Left lung (tissue), 10 donors: ENCODE results near the gene EPHB1. TPM values are rescaled to one million over a fixed set of nuclear protein-coding genes. Genes with fewer than 3 reads are reported as not detected.

Experiments used
- ATAC-seq: fragments of 200-7000 bp; cut with Tn5 transposase; one replicate; pipeline ENCODE4 v1.9.1; 2020; ENCODE audit warnings: moderate library complexity
- DNase-seq, 4 donors: peaks; one replicate each; pipeline ENCODE4 v3.0.0-alpha.2; 2013 to 2020
- H3K27ac ChIP-seq, 2 donors: fragments of 200-600 bp; sonication (generic) in 1 of 2; one replicate each; pipeline versions ENCODE4 v1.5.0 to v1.8.0; 2020 to 2021
- H3K27me3 ChIP-seq, 2 donors: fragments of 200-600 bp; sonication (generic) in 1 of 2; one replicate each; pipeline versions ENCODE4 v1.5.0 to v1.8.0; 2020 to 2021
- H3K36me3 ChIP-seq, 2 donors: fragments of 200-600 bp; sonication (generic) in 1 of 2; one replicate each; pipeline versions ENCODE4 v1.5.0 to v1.8.0; 2020 to 2021
- H3K4me1 ChIP-seq, 2 donors: fragments of 200-600 bp; one replicate each; pipeline ENCODE4 v1.8.0; 2021
- H3K4me3 ChIP-seq, 2 donors: fragments of 200-600 bp; sonication (generic) in 1 of 2; one replicate each; pipeline versions ENCODE4 v1.5.0 to v1.8.0; 2020 to 2021; ENCODE audit warnings: mild to moderate bottlenecking in 1 of 2
- H3K9me3 ChIP-seq, 2 donors: fragments of 200-600 bp; sonication (generic) in 1 of 2; one replicate each; pipeline versions ENCODE4 v1.5.0 to v1.8.0; 2020 to 2021
- intact Hi-C, 2 donors: fragments of 100-400 bp; cut with DNase I; formaldehyde crosslinking; loops; one replicate each; pipeline versions ENCODE4 v1.11.2 to v1.14.2; 2022
- polyA plus RNA-seq, 6 donors: library from polyadenylated mRNA; unstranded; fragments of 120-200 nt; gene quantifications; one replicate each; pipeline ENCODE4 v1.2.1, GENCODE V29; 2013; ENCODE audit not compliant: insufficient read length in 6 of 6
- total RNA-seq, 2 donors: library from RNA; stranded (reverse); fragmentation: NEBNext Ultra II Directional; extraction: Animal tissue kit (Norgen Biotek cat#: 25700); gene quantifications; one replicate each; pipeline ENCODE4 v1.2.1, GENCODE V29; 2021
- TF ChIP-seq, protein P1 (sequence below), 2 donors: fragments of 200-600 bp; sonication (generic) in 1 of 2; IDR thresholded peaks; one replicate each; pipeline versions ENCODE4 v1.5.0 to v1.8.0; 2021; ENCODE audit warnings: antibody characterized with exemption in 2 of 2
- donor health status: DM: no; HTN: yes; CAD: no.
- donor health status: DM: no; HTN: no; CAD: no.

EPHB1 gene
- total and polyA plus RNA-seq, 8 donors: 1.1 to 4.3 (median 2.7) TPM

DNA sequence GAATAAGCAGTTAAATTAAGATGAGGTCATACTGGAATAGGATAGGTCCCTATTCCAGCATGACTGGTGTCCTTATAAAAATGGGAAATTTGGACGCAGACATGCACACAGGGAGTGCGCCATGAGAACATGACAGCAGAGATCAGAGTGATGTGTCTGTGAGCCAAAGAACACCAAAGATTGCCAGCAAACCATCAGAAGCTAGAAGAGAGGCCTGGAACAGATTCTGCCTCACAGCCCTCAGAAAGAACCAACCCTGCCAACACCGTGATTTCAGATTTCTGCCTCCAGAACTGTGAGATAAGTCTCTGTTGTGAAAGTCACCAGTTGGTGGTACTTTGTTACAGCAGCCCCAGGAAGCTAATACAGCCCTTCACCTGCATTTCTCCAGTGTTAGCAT, 34.7 kb downstream of the EPHB1 start:
- Histone ChIP-seq H3K27me3 (no peaks in the 10 kb centered on the region), H3K36me3 (no peaks in the 10 kb centered on the region), H3K4me3 (no peak overlapping the region), H3K9me3 (no peaks in the 10 kb centered on the region), H3K27ac (no peak overlapping the region), H3K4me1 (no peaks in the 10 kb centered on the region)
- TF ChIP-seq, protein P1, sequence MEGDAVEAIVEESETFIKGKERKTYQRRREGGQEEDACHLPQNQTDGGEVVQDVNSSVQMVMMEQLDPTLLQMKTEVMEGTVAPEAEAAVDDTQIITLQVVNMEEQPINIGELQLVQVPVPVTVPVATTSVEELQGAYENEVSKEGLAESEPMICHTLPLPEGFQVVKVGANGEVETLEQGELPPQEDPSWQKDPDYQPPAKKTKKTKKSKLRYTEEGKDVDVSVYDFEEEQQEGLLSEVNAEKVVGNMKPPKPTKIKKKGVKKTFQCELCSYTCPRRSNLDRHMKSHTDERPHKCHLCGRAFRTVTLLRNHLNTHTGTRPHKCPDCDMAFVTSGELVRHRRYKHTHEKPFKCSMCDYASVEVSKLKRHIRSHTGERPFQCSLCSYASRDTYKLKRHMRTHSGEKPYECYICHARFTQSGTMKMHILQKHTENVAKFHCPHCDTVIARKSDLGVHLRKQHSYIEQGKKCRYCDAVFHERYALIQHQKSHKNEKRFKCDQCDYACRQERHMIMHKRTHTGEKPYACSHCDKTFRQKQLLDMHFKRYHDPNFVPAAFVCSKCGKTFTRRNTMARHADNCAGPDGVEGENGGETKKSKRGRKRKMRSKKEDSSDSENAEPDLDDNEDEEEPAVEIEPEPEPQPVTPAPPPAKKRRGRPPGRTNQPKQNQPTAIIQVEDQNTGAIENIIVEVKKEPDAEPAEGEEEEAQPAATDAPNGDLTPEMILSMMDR (IDR thresholded peaks at IDR 0.05): no peak
- intact Hi-C loops: no loop called here
- ATAC-seq (no peak), DNase-seq (no peak)

DNA sequence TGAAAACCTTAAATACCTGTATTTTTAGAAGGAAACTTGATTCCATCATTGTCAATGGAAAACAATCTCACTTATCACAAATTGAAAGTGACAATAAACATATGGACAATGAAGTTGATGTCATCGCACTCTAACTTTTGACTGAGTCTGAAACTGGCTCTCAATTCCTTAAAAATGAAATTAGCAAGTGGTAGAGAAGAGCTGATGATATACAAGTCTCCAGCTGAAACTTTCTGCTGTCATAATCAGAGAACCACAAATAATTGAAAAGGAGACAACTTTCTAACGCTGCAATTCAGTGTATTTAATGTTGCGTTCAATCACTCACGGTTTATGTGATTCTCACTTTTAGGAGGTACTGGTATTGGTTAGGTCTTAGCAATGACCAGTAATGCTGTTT, 37.5 kb downstream of the EPHB1 start:
- H3K4me1 ChIP-seq: no peaks in the 10 kb centered on the region
- intact Hi-C loops: no loop called here
- no peaks in the 10 kb centered on the region for H3K27me3 ChIP-seq

DNA sequence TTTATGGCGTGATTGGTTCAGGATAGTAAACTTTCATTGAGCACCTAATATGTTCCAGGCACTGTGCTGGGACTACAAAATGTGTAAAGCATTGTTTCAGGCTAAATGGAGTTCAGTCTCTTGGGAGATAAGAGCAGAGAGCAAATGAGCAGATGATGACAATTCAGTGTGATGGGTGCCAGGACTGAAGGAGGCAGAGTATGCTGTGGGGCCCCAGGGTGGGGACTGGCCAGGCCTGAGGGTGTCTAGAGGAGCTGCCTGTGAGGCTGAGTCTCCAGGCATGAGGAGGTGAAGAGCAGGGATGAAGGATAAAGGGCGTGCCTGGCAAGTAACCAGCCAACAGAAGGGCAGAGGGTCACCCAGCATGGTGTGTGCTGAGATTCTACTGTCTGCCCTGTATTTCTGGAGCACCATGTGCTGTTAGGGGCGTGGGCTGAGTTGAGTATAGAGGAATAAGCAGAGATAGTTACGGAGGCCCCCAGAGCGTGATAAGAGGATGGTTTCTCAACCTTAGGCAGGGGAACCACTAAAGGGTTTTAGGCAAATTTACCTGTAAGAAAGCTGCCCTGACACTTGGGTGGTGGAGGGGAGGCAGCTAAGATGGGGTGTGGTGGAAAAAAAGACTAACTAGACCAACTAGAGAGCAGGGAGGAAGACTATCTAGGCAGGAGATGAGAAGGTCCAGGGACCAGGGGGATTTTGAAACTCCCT, 38.5 kb downstream of the EPHB1 start:
- ATAC-seq: no peak
- TF ChIP-seq, protein P1 (IDR thresholded peaks at IDR 0.05): no peak
- no peak overlapping the region for H3K27ac ChIP-seq
- H3K4me3 ChIP-seq: no peak overlapping the region
- no peaks in the 10 kb centered on the region for H3K9me3 ChIP-seq
- intact Hi-C loops: no loop called here
- DNase-seq: no peak
- no peaks in the 10 kb centered on the region for H3K4me1 ChIP-seq
- no peaks in the 10 kb centered on the region for H3K27me3 ChIP-seq
- H3K36me3 ChIP-seq: no peaks in the 10 kb centered on the region

More for the DNA sequence above, 37.5 kb downstream of the EPHB1 start:
- no peak overlapping the region for H3K4me3 ChIP-seq
- no peak for ATAC-seq
- DNase-seq: no peak
- H3K27ac ChIP-seq: no peak overlapping the region
- no peaks in the 10 kb centered on the region for H3K9me3 ChIP-seq
- TF ChIP-seq, protein P1 (IDR thresholded peaks at IDR 0.05): no peak
- no peaks in the 10 kb centered on the region for H3K36me3 ChIP-seq

DNA sequence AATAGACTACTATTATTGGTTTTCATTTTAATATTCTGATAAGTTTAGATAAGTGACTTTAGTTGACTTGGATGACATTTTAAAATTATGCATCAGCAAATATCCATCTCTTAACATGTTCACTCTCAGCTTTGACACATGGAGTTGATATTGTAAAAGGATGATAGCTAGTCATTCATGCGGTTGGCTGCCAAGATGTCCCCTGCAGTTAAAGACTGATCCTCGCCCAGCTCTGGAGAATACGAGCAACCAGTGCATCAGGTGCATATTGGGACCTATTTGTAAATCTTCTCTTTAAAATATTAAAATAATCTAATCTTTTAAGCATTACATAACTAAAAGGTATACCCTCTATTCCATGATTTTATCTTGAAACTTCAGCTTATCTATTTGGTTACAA, 41.9 kb downstream of the EPHB1 start:
- Histone ChIP-seq H3K27ac (no peak overlapping the region), H3K9me3 (peaks cover 0 to 6% of the 10 kb centered on the region in 2 donors), H3K27me3 (no peaks in the 10 kb centered on the region), H3K4me1 (no peaks in the 10 kb centered on the region), H3K36me3 (no peaks in the 10 kb centered on the region), H3K4me3 (no peak overlapping the region)
- ATAC-seq (no peak), DNase-seq (no peak)
- intact Hi-C loops: no loop called here
- TF ChIP-seq, protein P1 (IDR thresholded peaks at IDR 0.05): no peak

DNA sequence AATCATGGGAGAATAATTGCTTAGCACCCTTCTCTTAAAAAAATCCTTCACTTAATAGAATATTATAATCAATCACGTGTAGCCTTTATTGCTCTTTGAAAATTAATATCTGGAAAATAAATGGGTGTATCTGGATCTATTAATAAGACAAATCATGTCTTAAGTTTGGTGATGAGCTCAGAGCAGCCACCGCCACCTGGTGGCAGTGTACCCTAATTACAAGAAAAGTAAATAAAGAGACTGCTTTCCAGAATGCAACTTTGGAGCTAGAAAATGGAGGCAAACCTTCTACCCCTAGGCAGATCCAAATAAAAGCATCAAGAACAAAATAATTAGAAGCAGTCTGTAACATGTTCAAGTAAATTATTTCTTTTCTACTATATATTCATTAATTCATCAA, 43.5 kb downstream of the EPHB1 start:
- Histone ChIP-seq H3K27me3 (no peaks in the 10 kb centered on the region), H3K27ac (no peak overlapping the region), H3K4me3 (no peak overlapping the region), H3K9me3 (peaks cover 0 to 11% of the 10 kb centered on the region in 2 donors), H3K4me1 (no peaks in the 10 kb centered on the region), H3K36me3 (no peaks in the 10 kb centered on the region)
- intact Hi-C loops: no loop called here
- TF ChIP-seq, protein P1 (IDR thresholded peaks at IDR 0.05): no peak
- no peak for DNase-seq
- ATAC-seq: no peak
